GM18873 (cell line): ENCODE data around the gene KRTAP10-9.
"Not testable (repeated sequence)": the region's sequence is repeated elsewhere in the genome, so short reads cannot be mapped to it uniquely, and the experiment has no call there.

Source experiments
- ATAC-seq: cut with Tn5 transposase; IDR thresholded peaks from one replicate; pipeline ENCODE4 v1.9.1; 2021; ENCODE audit warnings: mild to moderate bottlenecking, moderate library complexity, moderate number of reproducible peaks; ENCODE audit not compliant: unreplicated experiment, low FRiP score

The KRTAP10-9 gene

GRCh38 chr21:44637018-44637850 is 10.3 kb downstream of the KRTAP10-9 start, which contains the start of gene KRTAP10-10:
TSS of gene KRTAP10-10 (plus strand) at chr21:44637356. CDS start at chr21:44637418, 62 bp downstream.
- ATAC-seq: no peak

DNA sequence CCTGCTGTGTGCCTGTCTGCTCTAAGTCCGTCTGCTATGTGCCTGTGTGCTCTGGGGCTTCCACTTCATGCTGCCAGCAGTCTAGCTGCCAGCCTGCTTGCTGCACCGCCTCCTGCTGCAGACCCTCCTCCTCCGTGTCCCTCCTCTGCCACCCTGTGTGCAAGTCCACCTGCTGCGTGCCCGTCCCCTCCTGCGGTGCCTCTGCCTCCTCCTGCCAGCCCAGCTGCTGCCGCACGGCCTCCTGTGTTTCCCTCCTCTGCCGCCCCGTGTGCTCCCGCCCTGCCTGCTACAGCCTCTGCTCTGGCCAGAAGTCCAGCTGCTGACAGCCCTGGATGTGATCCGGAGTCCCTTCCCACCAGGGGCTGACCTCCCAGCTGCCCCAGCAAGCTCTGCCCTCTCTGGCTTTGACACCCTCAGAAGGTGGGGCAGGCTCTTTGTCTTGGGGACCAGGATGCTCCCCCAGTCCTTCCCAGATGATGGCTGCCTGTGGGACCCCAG is 11.0 kb downstream of the KRTAP10-9 start:
- ATAC-seq: not testable (repeated sequence)

- not testable (repeated sequence) for ATAC-seq
Measured at GRCh38 chr21:44638506-44639330, 11.8 kb downstream of the KRTAP10-9 start.

DNA sequence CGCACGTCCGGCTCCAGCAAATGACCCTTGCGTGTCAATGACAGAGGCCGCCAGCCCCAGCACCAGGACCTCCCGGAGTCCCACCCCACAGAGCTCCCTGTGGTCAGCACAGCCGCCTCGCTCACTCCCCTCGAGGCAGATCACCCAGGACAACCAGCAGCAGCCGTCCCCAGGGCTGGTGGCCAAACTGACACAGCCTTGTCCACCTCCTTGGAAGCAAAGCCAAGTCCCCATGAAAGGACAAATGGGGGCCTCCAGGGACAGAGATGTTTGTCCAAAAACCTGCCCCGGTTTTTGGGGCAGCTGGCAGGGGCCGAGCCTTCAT is 12.4 kb downstream of the KRTAP10-9 start:
- ATAC-seq: no peak

GRCh38 chr21:44640761-44641160 is 13.9 kb downstream of the KRTAP10-9 start:
- no peak for ATAC-seq

DNA sequence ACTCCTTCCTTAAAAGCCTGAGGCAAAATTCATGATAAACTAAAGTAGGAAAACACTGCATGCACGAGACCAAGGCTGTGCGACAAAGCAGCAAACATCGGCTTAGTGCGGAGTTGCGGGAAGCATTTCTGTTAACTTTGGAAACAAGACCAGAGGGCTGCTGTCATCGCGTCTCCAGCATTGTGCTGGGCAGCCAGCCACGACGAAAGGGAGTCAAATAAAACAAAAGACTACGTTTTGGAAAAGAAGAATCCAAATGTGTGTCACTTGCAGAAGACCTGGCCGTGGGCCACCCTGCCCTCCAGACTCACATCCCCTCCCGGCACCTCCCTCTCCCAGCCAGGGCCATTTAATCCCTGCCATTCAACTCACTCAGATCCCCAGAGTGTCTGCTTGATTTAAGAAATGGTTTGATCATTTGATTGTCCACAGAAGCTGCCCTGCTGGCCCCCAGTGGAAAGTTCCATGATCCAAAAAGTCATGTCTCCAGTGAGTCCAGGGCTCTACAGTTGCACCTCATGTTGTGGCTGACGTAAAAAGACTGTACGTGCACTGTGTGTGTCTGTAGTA is 16.9 kb downstream of the KRTAP10-9 start:
- ATAC-seq: no peak

GRCh38 chr21:44644878-44645277 is 18.0 kb downstream of the KRTAP10-9 start:
- no peak for ATAC-seq

DNA sequence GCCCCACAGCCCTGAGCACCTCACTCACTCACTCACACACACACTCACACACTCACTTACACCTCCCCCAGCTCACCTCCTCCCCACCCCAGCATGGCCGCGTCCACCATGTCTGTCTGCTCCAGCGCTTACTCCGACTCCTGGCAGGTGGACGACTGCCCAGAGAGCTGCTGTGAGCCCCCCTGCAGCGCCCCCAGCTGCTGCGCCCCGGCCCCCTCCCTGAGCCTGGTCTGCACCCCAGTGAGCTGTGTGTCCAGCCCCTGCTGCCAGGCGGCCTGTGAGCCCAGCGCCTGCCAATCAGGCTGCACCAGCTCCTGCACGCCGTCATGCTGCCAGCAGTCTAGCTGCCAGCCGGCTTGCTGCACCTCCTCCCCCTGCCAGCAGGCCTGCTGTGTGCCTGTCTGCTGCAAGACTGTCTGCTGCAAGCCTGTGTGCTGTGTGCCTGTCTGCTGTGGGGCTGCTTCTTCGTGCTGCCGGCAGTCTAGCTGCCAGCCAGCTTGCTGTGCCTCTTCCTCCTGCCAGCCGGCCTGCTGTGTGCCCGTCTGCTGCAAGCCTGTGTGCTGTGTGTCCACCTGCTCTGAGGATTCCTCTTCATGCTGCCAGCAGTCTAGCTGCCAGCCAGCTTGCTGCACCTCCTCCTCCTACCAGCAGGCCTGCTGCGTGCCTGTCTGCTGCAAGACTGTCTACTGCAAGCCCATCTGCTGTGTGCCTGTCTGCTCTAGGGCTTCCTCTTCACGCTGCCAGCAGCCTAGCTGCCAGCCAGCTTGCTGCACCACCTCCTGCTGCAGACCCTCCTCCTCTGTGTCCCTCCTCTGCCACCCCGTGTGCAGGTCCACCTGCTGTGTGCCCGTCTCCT is 19.7 kb downstream of the KRTAP10-9 start, which contains the start of gene KRTAP10-11:
Gene KRTAP10-11 (plus strand): TSS at position 49 of the 856 bp plus-strand sequence. CDS start 45 bp downstream, at position 94.
- ATAC-seq: not testable (repeated sequence)

DNA sequence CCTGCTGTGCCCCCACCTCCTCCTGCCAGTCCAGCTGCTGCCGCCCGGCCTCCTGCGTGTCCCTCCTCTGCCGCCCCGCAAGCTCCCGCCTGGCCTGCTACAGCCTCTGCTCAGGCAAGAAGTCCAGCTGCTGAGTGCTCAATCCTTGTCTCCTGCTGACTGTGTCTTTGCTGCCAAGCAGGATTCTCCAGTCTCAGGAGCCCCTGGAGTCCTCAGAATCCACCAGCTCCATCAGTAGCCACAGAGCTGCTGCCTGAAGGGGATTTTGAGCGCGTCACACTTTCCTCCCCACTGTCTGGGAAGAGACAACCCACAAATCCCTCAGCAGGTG is 20.3 kb downstream of the KRTAP10-9 start:
- ATAC-seq: no peak

DNA sequence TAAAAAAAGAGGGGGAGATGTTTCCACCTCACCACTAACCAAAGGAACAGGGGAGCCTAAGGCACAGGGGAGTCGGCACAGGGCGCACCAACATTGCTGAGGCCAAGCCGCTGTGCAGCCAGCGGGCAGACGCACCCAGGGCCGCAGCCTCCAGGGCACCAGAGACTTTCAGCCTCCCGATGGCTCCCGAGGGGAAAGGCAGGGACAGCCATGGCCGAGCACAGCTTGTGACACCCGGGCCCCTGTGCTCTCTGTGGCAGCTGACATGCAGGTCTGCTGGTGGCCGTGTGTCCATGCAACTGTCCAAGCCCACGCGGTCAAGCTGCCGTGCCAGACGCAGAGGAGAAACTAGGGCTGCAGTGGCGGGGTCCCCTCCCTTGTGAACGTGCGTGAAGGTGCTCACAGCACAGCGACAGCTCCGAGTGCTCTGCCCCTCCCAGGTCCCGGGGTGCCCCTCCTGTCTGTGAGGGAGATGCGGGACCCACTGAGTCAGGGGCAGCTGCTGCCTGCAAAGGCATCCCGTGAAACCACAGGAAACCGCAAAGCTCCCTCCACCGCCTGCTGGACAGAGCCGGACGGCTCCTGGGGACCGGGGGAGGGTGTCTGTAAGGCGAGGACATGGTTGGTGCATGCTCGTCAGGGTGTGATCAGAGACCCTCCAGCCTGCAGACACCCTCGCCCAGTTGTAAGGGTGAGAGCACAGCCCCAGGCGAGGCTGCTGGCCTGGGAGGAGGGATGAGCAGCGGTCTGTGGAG is 21.8 kb downstream of the KRTAP10-9 start:
- ATAC-seq: no peak

- no peak for ATAC-seq
Measured at GRCh38 chr21:44649521-44650100, 22.7 kb downstream of the KRTAP10-9 start.

DNA sequence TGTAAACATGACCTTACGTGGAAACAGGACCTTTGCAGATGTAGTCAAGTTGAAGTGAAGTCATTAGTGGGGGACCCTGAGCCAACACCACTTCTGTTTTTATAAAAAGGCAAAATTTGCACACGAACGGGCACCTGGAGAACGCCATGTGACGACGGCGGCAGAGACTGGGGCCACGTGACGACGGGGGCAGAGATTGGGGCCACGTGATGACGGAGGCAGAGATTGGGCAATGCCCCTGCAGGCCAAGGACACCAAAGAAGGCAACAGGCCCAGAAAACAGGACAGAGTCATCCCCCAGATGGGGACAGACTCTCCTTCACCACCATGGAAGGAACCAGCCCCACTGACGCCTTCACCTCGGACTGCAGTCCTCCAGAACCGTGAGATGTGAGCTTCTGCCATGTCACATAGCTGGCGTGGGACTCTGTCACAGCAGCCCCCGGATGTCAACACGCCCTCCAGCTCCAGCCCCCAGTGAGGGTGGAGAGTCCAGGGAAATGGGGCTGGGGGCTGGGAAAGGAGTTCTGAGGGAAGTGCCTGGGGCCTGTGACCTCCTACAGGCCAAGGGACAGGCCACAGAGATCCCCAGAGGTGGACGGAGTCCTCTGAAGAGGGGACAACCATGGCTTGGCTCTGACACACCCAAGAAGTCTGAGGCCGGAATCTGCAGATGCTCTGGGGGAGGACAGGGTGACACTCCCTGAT is 23.5 kb downstream of the KRTAP10-9 start:
- no peak for ATAC-seq

DNA sequence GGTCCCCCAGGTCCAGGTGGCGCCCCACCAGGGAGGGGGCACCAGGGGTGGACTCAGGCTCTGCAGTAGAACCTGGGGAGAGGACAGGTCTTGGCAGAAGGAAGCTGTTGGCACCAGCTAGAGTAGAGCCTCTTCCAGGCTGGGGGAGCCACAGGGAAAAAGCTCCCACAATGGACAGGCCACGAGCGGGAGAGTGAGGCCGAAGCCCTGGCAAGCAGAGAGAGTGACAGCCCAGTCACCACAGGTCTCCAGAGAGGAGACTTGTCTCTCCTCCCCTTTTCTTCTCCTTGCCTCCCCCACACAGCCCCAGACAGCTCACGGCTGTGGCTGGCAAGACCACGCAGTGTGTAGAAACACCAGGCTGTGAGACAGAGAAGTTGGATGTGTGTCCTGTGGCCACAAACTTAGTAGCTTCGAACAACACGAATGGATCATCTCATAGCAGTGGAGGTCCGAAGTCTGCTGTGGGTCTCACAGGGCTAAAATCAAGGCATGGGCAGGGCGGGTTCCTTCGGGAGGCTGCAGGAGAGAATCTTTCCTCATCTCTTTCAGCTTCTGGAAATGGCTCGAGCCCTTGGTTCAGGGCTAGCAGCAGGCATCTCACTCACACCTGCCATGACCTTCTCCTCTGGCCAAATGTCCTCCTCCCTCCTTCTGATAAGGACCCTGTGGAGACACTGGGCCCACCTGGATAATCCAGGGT is 24.2 kb downstream of the KRTAP10-9 start:
- ATAC-seq: no peak

- no peak for ATAC-seq
Measured at GRCh38 chr21:44653123-44653522, 26.2 kb downstream of the KRTAP10-9 start.

DNA sequence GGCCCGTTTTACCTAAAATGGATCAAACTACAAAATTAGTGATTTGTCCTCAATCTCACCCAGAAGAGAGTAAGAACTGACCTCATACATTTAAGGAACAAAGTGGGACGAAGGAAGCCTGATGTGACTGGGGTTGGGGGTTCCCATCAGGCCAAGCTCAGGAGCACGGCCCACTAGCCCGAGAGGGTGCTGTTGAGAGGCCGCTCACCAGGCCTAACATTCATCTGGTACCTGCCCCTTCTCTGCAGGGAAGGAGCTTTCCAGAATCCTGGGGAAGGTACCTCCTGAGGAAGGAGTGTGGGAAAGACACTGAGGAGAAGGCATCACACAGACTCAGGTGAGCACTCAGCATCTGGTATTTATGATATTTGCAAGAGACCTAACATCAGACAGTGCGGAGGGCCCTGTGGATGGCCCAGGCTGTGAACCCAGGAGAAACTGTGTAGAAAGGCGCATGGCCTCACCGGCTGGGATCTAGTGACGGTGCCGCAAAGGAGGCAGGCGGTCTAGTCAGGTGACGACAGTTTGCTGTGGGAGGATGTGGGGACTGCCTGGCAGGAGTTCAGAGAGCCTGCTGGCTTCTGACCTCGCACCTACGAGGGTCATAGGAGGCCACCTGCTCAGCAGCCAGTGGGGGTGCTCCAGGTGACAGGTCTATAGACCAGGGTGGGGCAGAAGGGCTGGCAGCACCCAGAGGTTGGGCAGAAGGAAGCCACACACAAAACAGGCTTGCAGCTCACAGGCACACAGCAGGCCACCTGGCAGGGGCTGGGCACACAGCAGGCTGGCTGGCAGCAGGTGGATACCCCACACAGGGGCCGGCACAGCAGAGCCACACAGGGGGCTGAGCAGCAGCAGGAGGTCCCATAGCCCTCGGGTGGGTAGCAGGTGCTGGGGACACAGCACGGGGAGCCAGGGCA is 27.0 kb downstream of the KRTAP10-9 start:
- ATAC-seq: no peak

GRCh38 chr21:44654576-44655175 is 27.8 kb downstream of the KRTAP10-9 start, which contains the start of gene KRTAP12-4:
TSS of gene KRTAP12-4 (minus strand) at chr21:44654659. CDS start at chr21:44654614, 45 bp downstream.
- ATAC-seq: no peak
